HCT116 (cell line): ENCODE measurements around the gene GBF1. TPM values are rescaled to one million over a fixed set of nuclear protein-coding genes. Genes with fewer than 3 reads are reported as not detected.
A peak's percentile ranks its signal among the peaks of the same experiment; 100 is the strongest.

Experiments
- ATAC-seq: fragments of 200-7000 bp; cut with Tn5 transposase; 2 replicates; pipeline ENCODE4 v1.9.1; 2020; ENCODE audit warnings: mild to moderate bottlenecking, moderate library complexity
- BruUV-seq: library from RNA; stranded (reverse); fragments of 400-500 nt; replicated peaks from 2 replicates; lab custom pipeline; 2021; lab: Mats Ljungman, UMichigan
- CTCF ChIA-PET: fragments of 300-600 bp; sonication (Branson Sonifier 250); formaldehyde crosslinking; loops from one replicate; lab custom pipeline; 2021; ENCODE audit warnings: antibody characterized with exemption; lab: Charles Lee
- POLR2A ChIA-PET: fragments of 300-600, 350-600 bp; sonication (Branson Sonifier 250); formaldehyde crosslinking; loops from one replicate; lab custom pipeline; 2021; ENCODE audit warnings: antibody characterized with exemption; lab: Charles Lee
- RAD21 ChIA-PET, 2 experiments: fragments of 300-600 bp; sonication (Branson Sonifier 250); formaldehyde crosslinking; loops; one replicate each; lab custom pipeline; 2023; ENCODE audit warnings: low total read pairs in 2 of 2; ENCODE audit not compliant: uncharacterized antibody in 2 of 2, unreplicated experiment in 2 of 2, low non-redundant PET in 1 of 2; lab: Charles Lee
- DNase-seq: peaks from one replicate; pipeline ENCODE4 v3.0.0-alpha.2; 2010; ENCODE audit warnings: low read depth, low spot score
- H2AFZ ChIP-seq: fragments of 200-600 bp; shearing (Covaris generic), sonication (generic); 2 replicates; pipeline ENCODE4 v1.6.1; 2017; ENCODE audit warnings: low read depth, mixed run types, mixed read lengths, antibody characterized with exemption, low read length; ENCODE audit not compliant: poor library complexity, severe bottlenecking
- H3K27ac ChIP-seq: 2 replicates; pipeline ENCODE4 v1.5.1; 2012; ENCODE audit warnings: low read depth, low read length
- H3K27me3 ChIP-seq: fragments of 200-600 bp; sonication (generic); 2 replicates; pipeline ENCODE4 v1.6.1; 2016; ENCODE audit warnings: mixed run types, low read length, mixed read lengths; ENCODE audit not compliant: insufficient read depth
- H3K36me3 ChIP-seq, 2 experiments: fragments of 200-500 bp in 1 of 2; fragments of 200-600 bp in 1 of 2; sonication (Bioruptor generic) in 1 of 2; sonication (generic) in 1 of 2; 2 replicates each; pipeline versions ENCODE4 v1.5.1 to v1.6.1; 2014 to 2016; ENCODE audit warnings: low read length in 2 of 2, inconsistent platforms in 1 of 2, mixed read lengths in 1 of 2, mixed run types in 1 of 2; ENCODE audit not compliant: insufficient read depth in 2 of 2, control insufficient read depth in 1 of 2
- H3K4me1 ChIP-seq, 2 experiments: fragments of 200-600 bp in 1 of 2; sonication (generic) in 1 of 2; 2 replicates each; pipeline versions ENCODE4 v1.5.1 to v1.6.1; 2012 to 2017; ENCODE audit warnings: low read length in 2 of 2, inconsistent platforms in 1 of 2, mild to moderate bottlenecking in 1 of 2, mixed read lengths in 1 of 2, mixed run types in 1 of 2, moderate library complexity in 1 of 2; ENCODE audit not compliant: insufficient read depth in 2 of 2, control insufficient read depth in 1 of 2
- H3K4me2 ChIP-seq: fragments of 200-600 bp; sonication (generic); 2 replicates; pipeline ENCODE4 v1.6.1; 2017; ENCODE audit warnings: mixed run types, low read length, mixed read lengths
- H3K4me3 ChIP-seq, 2 experiments: fragments of 200-600 bp in 1 of 2; sonication (generic) in 1 of 2; replicated peaks in 1 of 2; 2 replicates each; pipeline ENCODE4 v1.5.1; 2011 to 2016; ENCODE audit warnings: low read length in 2 of 2, control low read depth in 1 of 2, low read depth in 1 of 2, mild to moderate bottlenecking in 1 of 2, mixed read lengths in 1 of 2, mixed run types in 1 of 2
- H3K79me2 ChIP-seq: fragments of 200-600 bp; sonication (generic); 2 replicates; pipeline ENCODE4 v1.6.1; 2017; ENCODE audit warnings: mild to moderate bottlenecking, mixed run types, low read length, moderate library complexity, mixed read lengths; ENCODE audit not compliant: insufficient read depth
- H3K9ac ChIP-seq: fragments of 200-600 bp; sonication (generic); 2 replicates; pipeline ENCODE4 v1.6.1; 2016; ENCODE audit warnings: low read length, mixed read lengths
- H3K9me2 ChIP-seq: fragments of 200-600 bp; sonication (generic), shearing (Covaris generic); 2 replicates; pipeline ENCODE4 v1.6.1; 2017; ENCODE audit warnings: mixed run types, mild to moderate bottlenecking, moderate library complexity; ENCODE audit not compliant: insufficient read depth
- H3K9me3 ChIP-seq, 2 experiments: fragments of 200-500 bp in 1 of 2; fragments of 200-600 bp in 1 of 2; sonication (Bioruptor generic) in 1 of 2; sonication (generic) in 1 of 2; 2 replicates each; pipeline ENCODE4 v1.6.1; 2014 to 2017; ENCODE audit warnings: low read length in 2 of 2, mixed read lengths in 2 of 2, inconsistent platforms in 1 of 2, low read depth in 1 of 2, mild to moderate bottlenecking in 1 of 2, mixed run types in 1 of 2, moderate library complexity in 1 of 2; ENCODE audit not compliant: control insufficient read depth in 1 of 2, insufficient read depth in 1 of 2
- H4K20me1 ChIP-seq: fragments of 200-600 bp; sonication (generic), shearing (Covaris generic); 2 replicates; pipeline ENCODE4 v1.6.1; 2017; ENCODE audit warnings: mixed run types, mild to moderate bottlenecking, moderate library complexity; ENCODE audit not compliant: insufficient read depth
- CTCF ChIP-seq, 3 experiments: fragments of 200-600 bp in 1 of 3; sonication (generic) in 1 of 3; IDR thresholded peaks in 2 of 3; conservative IDR thresholded peaks in 1 of 3; 2 replicates each; pipeline ENCODE4 v1.5.1; 2012 to 2017; ENCODE audit warnings: low read depth in 2 of 3, low read length in 2 of 3, antibody characterized with exemption in 1 of 3, borderline replicate concordance in 1 of 3, control low read depth in 1 of 3, mild to moderate bottlenecking in 1 of 3, mixed read lengths in 1 of 3, mixed run types in 1 of 3, moderate library complexity in 1 of 3; ENCODE audit not compliant: insufficient read depth in 1 of 3
- EZH2 ChIP-seq: fragments of 200-600 bp; sonication (generic); IDR thresholded peaks from 2 replicates; pipeline ENCODE4 v1.6.1; 2017; ENCODE audit warnings: antibody characterized with exemption, mixed run types
- POLR2AphosphoS5 ChIP-seq: IDR thresholded peaks from 2 replicates; pipeline ENCODE4 v1.6.1; 2011; ENCODE audit warnings: mild to moderate bottlenecking, low read depth, low read length, moderate library complexity
- RAD21 ChIP-seq: IDR thresholded peaks from 2 replicates; pipeline ENCODE4 v1.6.1; 2012; ENCODE audit warnings: low read depth, mild to moderate bottlenecking
- SP1 ChIP-seq: IDR thresholded peaks from 2 replicates; pipeline ENCODE4 v1.6.1; 2012; ENCODE audit warnings: low read depth
- YY1 ChIP-seq: IDR thresholded peaks from 2 replicates; pipeline ENCODE4 v1.6.1; 2011; ENCODE audit warnings: low read length, low read depth, moderate library complexity, mild to moderate bottlenecking; ENCODE audit not compliant: insufficient replicate concordance; ENCODE audit errors: extremely low read depth
- intact Hi-C: fragments of 100-400 bp; cut with micrococcal nuclease; formaldehyde crosslinking; loops from 2 replicates; pipeline ENCODE4 v1.10.0; 2022
- total RNA-seq: library from RNA; stranded (reverse); gene quantifications from one replicate; pipeline ENCODE4 v1.2.1, GENCODE V29; 2021; ENCODE audit not compliant: unreplicated experiment

Gene GBF1
- total RNA-seq, 1 experiment from 2014 or later = 58.9 TPM

DNA sequence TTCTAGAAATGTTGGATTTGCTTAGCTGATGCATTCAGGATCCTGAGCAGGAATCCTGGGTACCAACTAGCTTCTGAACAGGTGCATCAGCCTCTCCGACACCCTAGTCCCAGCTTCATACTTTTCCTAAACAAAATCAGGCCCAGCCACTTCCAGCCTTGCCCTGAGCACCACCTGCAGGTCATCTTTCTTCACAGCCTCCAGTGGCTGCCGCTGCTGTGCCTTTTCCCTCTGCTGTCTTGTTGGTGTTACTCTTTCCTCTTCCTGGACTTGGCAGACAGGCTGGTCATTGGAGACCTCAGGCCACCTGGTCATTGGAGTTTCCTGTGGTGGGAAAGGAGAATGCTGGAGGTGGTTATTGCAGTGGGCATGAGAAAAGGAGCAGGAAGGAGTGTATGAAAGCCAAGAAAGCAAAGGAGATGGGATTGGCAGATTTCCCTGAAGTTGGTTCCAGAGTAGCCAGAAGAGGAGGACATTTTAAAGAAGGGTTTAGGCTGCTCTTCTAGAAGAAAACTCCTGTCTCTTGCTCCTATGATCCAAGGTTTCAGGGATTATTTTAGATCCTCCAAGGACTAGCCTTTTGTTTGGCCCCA is 102.0 kb downstream of the GBF1 start:
- POLR2A ChIA-PET = interaction anchor here (0.6 to 1.6 kb wide), 3 partner anchors 103 to 178 kb away, joined by 3 to 18 read pairs (median 6); partner anchors contain the start of gene GBF1
- Histone ChIP-seq H3K36me3 (peaks cover 2 to 9% of the 10 kb centered on the region in 2 experiments; a peak in 3 of 4 replicates), H3K9me2 (no peaks in the 10 kb centered on the region), H3K9ac (no peak overlapping the region), H3K4me1 (peaks cover 0 to 13% of the 10 kb centered on the region in 2 experiments; a peak in 2 of 4 replicates)
- BruUV-seq = TSS peak; percentile 18
- intact Hi-C loops = loop anchor here (1.0 kb wide), 2 partner anchors 117 to 178 kb away; no protein-coding TSS in a partner anchor
- DNase-seq = peak; percentile 68
- TF ChIP-seq YY1 (peak; percentile 40), POLR2AphosphoS5 (no peak), CTCF (IDR thresholded peaks at IDR 0.05 in 2 of 3, conservative IDR thresholded peaks at IDR 0.05 in 1 of 3; ENCODE audit: borderline replicate concordance in 1 of 3, insufficient read depth in 1 of 3, low read depth in 2 of 3, low read length in 2 of 3) (peak; percentile 86 to 96 (median 89)), EZH2 (no peak), RAD21 (peak; percentile 97), SP1 (no peak)
- TF ChIP-seq, all 23 proteins: peak for 3
- ChIA-PET CTCF (interaction anchor here (0.6 to 15.1 kb wide), 13 partner anchors 9 to 182 kb away, joined by 3 to 625 read pairs (median 3); partner anchors contain the start of genes ELOVL3, GBF1 and PITX3), RAD21 (interaction anchor here (0.9 to 1.2 kb wide), 5 partner anchors 116 to 178 kb away, joined by 3 to 23 read pairs (median 10); no protein-coding TSS in a partner anchor)
- H3K27ac ChIP-seq = no peak overlapping the region
- H2AFZ ChIP-seq = no peak overlapping the region
- no peaks in the 10 kb centered on the region for H3K27me3 ChIP-seq
- H3K79me2 ChIP-seq = peaks cover 5% of the 10 kb centered on the region; the same call in 1 of the 2 replicates
- ATAC-seq = peak; percentile 88
- no peak overlapping the region for H3K4me2 ChIP-seq
- H3K4me3 ChIP-seq = no peak overlapping the region
- no peaks in the 10 kb centered on the region for H3K9me3 ChIP-seq
- no peaks in the 10 kb centered on the region for H4K20me1 ChIP-seq
